ENCODE data around the gene LARGE2. TPM values are rescaled to one million over a fixed set of nuclear protein-coding genes. Genes with fewer than 3 reads are reported as not detected.

Gene LARGE2
- total and polyA plus RNA-seq, 3 experiments from 2014 or later, result 2.6 to 14.4 (median 3.2) TPM

DNA sequence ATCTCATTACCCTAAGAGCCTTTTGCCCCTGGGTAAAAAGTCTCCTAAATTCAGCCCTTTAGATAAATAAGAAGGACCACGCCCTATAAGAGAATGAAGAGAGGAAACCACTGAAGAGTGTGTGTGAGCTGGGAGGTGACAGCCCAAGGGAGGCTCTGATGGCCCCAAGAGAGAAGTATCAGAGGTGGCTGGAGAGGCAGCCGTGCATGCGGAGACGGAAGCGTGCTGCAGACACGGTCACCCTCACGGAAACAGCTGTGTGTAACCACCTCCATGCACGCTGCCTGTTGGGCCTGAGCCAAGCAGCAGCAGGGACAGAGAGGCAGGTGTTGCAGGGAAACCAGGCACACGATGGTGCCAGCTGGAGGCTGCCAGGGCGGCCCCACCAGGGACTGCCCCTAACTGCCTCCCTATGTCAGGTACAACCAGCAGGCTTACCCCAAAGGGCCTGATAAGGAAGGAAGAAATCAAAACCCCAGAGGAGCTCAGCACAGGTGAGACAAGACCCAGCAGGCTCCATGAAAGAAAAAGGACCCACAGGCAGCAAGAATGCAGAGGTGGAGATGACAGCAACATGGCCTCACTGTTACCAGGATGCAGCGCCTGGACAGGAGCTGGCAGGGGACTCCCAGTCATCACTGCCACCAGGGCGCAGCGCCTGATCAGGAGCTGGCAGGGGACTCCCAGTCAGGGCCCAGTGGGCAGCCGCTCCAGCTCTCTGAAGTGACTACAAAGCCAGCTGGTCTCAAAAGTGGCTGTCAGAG is 7.8 kb downstream of the LARGE2 start:
- H3K4me3 ChIP-seq (ENCODE audit: low read length), result no peak overlapping the region
- Mint-ChIP-seq H3K36me3 (peaks cover 0 to 38% (median 3%) of the 10 kb centered on the region in 3 donors), H3K27ac (peak overlapping the region; percentile 84 to 95 (median 92)), H3K4me1 (peaks cover 34 to 65% (median 36%) of the 10 kb centered on the region in 3 donors), H3K4me3 (peak overlapping the region; percentile 4 to 81 (median 75)), H3K27me3 (peaks cover 0 to 4% of the 10 kb centered on the region in 2 donors), H3K9me3 (no peaks in the 10 kb centered on the region)
- H3K4me1 ChIP-seq (ENCODE audit: insufficient read depth, low read length), result peaks cover 26% of the 10 kb centered on the region
- no peaks in the 10 kb centered on the region for H3K9me3 ChIP-seq (ENCODE audit: low read length)
- POLR2A ChIA-PET, result interaction anchor here (2.1 kb wide), 1 partner anchor 12 kb away, joined by 13 read pairs; the partner anchor contains the start of gene PEX16
- CTCF ChIA-PET, result interaction anchor here (0.6 to 1.9 kb wide), 3 partner anchors 12 to 309 kb away, joined by 3 to 7 read pairs (median 3); partner anchors contain the start of gene PEX16
- H3K36me3 ChIP-seq (ENCODE audit: insufficient read depth, low read length), result peaks cover 20% of the 10 kb centered on the region
- peak overlapping the region; percentile 14 for H3K27ac ChIP-seq (ENCODE audit: low read depth, low read length)
- no peaks in the 10 kb centered on the region for H3K27me3 ChIP-seq (ENCODE audit: insufficient read depth, low read length, poor library complexity, severe bottlenecking)
- peak in 4 of 5 donors; percentile 31 to 71 (median 46) for DNase-seq

DNA sequence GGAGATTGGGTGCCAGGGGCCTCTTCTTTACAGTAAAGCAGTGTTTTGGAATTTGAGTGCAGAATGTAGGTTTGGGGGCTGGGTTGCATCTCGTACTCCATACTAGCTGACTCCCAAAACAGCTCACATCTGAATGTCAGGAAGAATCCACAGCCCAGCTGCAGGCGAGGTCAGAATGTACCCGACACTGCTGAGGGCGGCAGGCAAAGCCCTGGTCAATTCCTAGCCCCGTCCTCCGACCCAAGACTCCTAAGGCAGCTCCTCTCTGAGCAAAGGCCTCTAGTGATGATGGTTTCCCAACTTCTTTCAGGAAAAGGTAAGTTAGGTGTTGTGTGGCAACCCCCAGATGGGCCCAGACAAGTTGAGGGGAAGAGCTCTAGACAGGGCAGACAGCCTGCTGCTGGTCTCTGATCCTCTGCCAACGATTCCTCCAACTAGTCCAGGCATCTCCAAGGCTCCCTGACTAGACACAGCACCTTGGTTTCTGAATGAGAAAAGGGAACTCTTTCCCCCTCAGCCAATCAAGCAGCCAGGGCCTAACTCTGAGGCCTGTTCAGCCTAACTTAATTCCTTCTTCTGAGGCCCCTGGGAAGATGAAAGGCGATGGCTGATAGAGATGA is 8.6 kb downstream of the LARGE2 start:
- Histone ChIP-seq H3K9me3 (ENCODE audit: low read length) (no peaks in the 10 kb centered on the region), H3K36me3 (ENCODE audit: insufficient read depth, low read length) (peaks cover 27% of the 10 kb centered on the region), H3K4me3 (ENCODE audit: low read length) (no peak overlapping the region), H3K4me1 (ENCODE audit: insufficient read depth, low read length) (peaks cover 26% of the 10 kb centered on the region), H3K27ac (ENCODE audit: low read depth, low read length) (peak overlapping the region; percentile 15), H3K27me3 (ENCODE audit: insufficient read depth, low read length, poor library complexity, severe bottlenecking) (no peaks in the 10 kb centered on the region)
- ChIA-PET POLR2A (interaction anchor here (2.1 kb wide), 1 partner anchor 13 kb away, joined by 13 read pairs; the partner anchor contains the start of gene PEX16), CTCF (interaction anchor here (1.9 kb wide), 1 partner anchor 13 kb away, joined by 7 read pairs; the partner anchor contains the start of gene PEX16)
- peak overlapping the region in 5 of 7 donors; percentile 13 to 76 (median 37) for H3K4me3 Mint-ChIP-seq
- peak overlapping the region; percentile 63 to 95 (median 86) for H3K27ac Mint-ChIP-seq
- no peaks in the 10 kb centered on the region for H3K9me3 Mint-ChIP-seq
- H3K27me3 Mint-ChIP-seq, result peaks cover 0 to 4% of the 10 kb centered on the region in 2 donors
- H3K36me3 Mint-ChIP-seq, result peaks cover 0 to 46% (median 3%) of the 10 kb centered on the region in 3 donors
- no peak for DNase-seq
- H3K4me1 Mint-ChIP-seq, result peaks cover 34 to 61% (median 36%) of the 10 kb centered on the region in 3 donors

DNA sequence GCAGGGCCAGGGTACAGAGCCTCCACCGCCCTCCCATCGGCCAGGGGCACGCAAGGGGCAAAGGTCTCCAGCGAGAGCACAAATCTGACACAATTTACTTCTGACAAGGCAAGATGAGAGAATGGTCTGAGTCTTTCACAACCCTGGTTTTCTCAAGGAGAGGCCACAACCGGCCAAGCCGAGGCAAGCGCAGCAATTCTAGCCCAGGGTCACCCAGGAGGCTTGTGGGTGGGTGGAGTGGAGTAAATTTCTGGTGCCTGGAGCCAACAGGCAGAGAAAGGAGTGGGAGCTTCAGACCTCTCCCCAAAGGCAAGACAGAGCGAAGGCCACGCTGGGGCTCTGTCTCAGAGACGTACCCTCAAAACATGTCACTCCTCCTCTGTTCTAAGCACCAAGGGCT is 9.3 kb downstream of the LARGE2 start:
- ChIA-PET CTCF (no interaction called here), POLR2A (no interaction called here)
- Histone ChIP-seq H3K4me3 (ENCODE audit: low read length) (no peak overlapping the region), H3K4me1 (ENCODE audit: insufficient read depth, low read length) (peaks cover 26% of the 10 kb centered on the region), H3K27ac (ENCODE audit: low read depth, low read length) (no peak overlapping the region), H3K9me3 (ENCODE audit: low read length) (no peaks in the 10 kb centered on the region), H3K36me3 (ENCODE audit: insufficient read depth, low read length) (peaks cover 27% of the 10 kb centered on the region), H3K27me3 (ENCODE audit: insufficient read depth, low read length, poor library complexity, severe bottlenecking) (no peaks in the 10 kb centered on the region)
- peak overlapping the region in 2 of 7 donors; percentile 21 to 44 for H3K4me3 Mint-ChIP-seq
- peaks cover 34 to 55% (median 36%) of the 10 kb centered on the region in 3 donors for H3K4me1 Mint-ChIP-seq
- H3K27ac Mint-ChIP-seq, result peak overlapping the region; percentile 46 to 95 (median 86)
- H3K9me3 Mint-ChIP-seq, result no peaks in the 10 kb centered on the region
- peaks cover 0 to 52% (median 7%) of the 10 kb centered on the region in 3 donors for H3K36me3 Mint-ChIP-seq
- no peak for DNase-seq
- peaks cover 0 to 4% of the 10 kb centered on the region in 2 donors for H3K27me3 Mint-ChIP-seq

DNA sequence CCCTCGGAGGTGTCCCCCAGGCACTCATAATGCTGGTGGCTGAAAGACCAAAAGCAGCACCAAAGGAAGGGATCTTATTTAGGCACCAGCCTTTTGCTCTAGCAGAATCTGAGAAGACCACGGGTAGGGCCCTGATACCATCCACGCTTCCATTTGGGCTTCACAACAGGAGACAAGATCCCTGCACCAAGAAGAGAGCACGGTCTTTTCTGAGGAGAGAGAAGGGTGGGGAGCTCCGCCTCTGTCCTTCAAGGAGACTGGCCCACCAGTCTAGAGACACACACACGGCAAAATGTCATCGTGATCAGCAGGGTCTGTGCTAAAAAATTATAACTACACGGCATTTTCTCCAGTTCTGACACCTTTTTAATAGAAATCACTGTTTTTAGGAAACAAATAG is 9.8 kb downstream of the LARGE2 start:
- Histone ChIP-seq H3K27me3 (ENCODE audit: insufficient read depth, low read length, poor library complexity, severe bottlenecking) (no peaks in the 10 kb centered on the region), H3K27ac (ENCODE audit: low read depth, low read length) (no peak overlapping the region), H3K4me1 (ENCODE audit: insufficient read depth, low read length) (peaks cover 26% of the 10 kb centered on the region), H3K4me3 (ENCODE audit: low read length) (no peak overlapping the region), H3K36me3 (ENCODE audit: insufficient read depth, low read length) (peaks cover 27% of the 10 kb centered on the region), H3K9me3 (ENCODE audit: low read length) (no peaks in the 10 kb centered on the region)
- peaks cover 31 to 50% (median 32%) of the 10 kb centered on the region in 3 donors for H3K4me1 Mint-ChIP-seq
- DNase-seq, result no peak
- peaks cover 0 to 56% (median 8%) of the 10 kb centered on the region in 3 donors for H3K36me3 Mint-ChIP-seq
- ChIA-PET CTCF (interaction anchor here (1.5 kb wide), 1 partner anchor 8 kb away, joined by 3 read pairs; no protein-coding TSS in a partner anchor), POLR2A (no interaction called here)
- peak overlapping the region in 6 of 8 donors; percentile 46 to 87 (median 76) for H3K27ac Mint-ChIP-seq
- H3K9me3 Mint-ChIP-seq, result no peaks in the 10 kb centered on the region
- peaks cover 0 to 4% of the 10 kb centered on the region in 2 donors for H3K27me3 Mint-ChIP-seq
- peak overlapping the region in 1 of 7 donors; percentile 44 for H3K4me3 Mint-ChIP-seq

DNA sequence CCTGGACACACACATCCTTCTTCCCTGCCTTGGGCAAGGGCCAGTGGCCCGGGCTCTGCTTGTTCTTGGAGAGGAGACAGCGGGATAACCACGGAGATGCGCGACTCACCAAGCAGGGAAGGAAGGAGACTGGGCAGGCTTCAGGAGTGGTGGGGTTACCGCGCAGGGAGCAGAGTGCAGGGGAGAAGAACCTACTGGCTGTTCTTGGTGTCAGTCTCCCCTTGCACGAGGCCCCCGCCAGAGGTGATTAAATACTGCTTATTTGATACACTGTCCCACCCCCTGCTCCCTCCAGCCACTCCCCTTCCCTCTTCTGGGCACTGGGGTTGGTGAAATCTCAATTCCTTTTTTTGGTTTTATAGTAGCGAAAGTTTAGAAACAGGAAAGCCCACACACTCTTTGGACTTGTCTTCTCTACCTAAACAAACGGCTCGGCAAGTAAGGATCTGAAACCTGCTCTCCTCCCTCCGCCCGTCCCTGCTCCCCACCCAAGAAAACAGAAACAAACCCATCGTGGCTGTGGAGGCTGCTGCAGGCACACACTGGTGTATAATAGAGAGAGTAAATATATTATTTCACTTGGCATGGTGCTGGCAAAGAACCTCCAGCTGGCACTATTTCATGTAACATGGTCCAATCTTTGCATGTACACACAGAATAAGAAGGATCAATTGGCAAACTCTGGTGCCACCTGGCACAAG is 10.8 kb downstream of the LARGE2 start:
- no peak overlapping the region for H3K4me3 Mint-ChIP-seq

DNA sequence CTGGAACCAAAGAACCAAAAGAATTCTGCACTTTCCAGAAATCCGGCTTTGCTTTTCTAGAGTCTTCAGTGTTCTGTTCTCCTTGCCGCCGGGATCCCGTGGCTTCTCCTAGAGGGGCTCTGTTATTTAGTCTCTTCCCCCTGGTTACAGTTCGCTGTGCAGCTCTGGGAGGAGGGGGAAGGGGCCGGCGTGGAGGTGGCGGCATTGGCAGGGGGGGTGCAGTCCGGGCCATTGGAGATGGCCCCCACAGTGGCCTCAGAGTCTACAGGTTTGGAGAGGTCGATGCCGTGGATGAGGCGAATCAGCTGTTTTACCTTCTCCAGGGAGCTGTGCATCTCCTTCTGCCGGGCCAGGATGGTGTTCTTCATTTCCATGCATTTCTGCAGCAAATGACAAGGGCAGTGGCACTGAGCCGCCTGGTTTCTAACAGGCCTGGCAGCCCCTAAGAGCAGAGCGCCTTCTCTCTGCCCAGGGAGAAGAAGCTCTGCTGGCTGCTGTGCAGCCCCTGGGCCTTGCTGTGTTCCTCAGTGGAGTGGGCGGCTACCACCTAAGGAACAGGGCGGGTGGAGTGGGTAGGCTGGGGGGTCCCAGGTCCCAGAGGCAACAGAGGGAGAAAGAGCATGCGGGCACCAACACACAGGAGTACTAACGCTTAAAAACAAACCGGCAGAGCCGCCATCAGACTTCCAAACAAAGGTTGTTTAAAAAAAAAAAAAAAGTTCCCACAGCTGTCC is 11.6 kb downstream of the LARGE2 start:
- H3K27ac ChIP-seq (ENCODE audit: low read depth, low read length), result no peak overlapping the region
- peaks cover 36% of the 10 kb centered on the region for H3K36me3 ChIP-seq (ENCODE audit: insufficient read depth, low read length)
- ChIA-PET CTCF (interaction anchor here (1.5 to 2.6 kb wide), 2 partner anchors 10 to 31 kb away, joined by 3 to 9 read pairs; no protein-coding TSS in a partner anchor), POLR2A (no interaction called here)
- H3K27me3 ChIP-seq (ENCODE audit: insufficient read depth, low read length, poor library complexity, severe bottlenecking), result no peaks in the 10 kb centered on the region
- H3K27ac Mint-ChIP-seq, result peak overlapping the region in 2 of 8 donors; percentile 27
- H3K27me3 Mint-ChIP-seq, result peaks cover 0 to 4% of the 10 kb centered on the region in 2 donors
- DNase-seq, result no peak
- H3K36me3 Mint-ChIP-seq, result peaks cover 0 to 67% (median 10%) of the 10 kb centered on the region in 3 donors
- H3K4me3 ChIP-seq (ENCODE audit: low read length), result no peak overlapping the region
- no peaks in the 10 kb centered on the region for H3K9me3 ChIP-seq (ENCODE audit: low read length)
- H3K4me1 Mint-ChIP-seq, result peaks cover 24 to 33% (median 27%) of the 10 kb centered on the region in 3 donors
- no peak overlapping the region for H3K4me3 Mint-ChIP-seq
- peaks cover 26% of the 10 kb centered on the region for H3K4me1 ChIP-seq (ENCODE audit: insufficient read depth, low read length)
- no peaks in the 10 kb centered on the region for H3K9me3 Mint-ChIP-seq

More for the DNA sequence above, 10.8 kb downstream of the LARGE2 start:
- ChIA-PET POLR2A (no interaction called here), CTCF (interaction anchor here (1.5 to 2.6 kb wide), 2 partner anchors 9 to 31 kb away, joined by 3 to 9 read pairs; no protein-coding TSS in a partner anchor)
- Histone ChIP-seq H3K9me3 (ENCODE audit: low read length) (no peaks in the 10 kb centered on the region), H3K4me1 (ENCODE audit: insufficient read depth, low read length) (peaks cover 26% of the 10 kb centered on the region), H3K27ac (ENCODE audit: low read depth, low read length) (no peak overlapping the region), H3K27me3 (ENCODE audit: insufficient read depth, low read length, poor library complexity, severe bottlenecking) (no peaks in the 10 kb centered on the region), H3K4me3 (ENCODE audit: low read length) (no peak overlapping the region), H3K36me3 (ENCODE audit: insufficient read depth, low read length) (peaks cover 35% of the 10 kb centered on the region)
- Mint-ChIP-seq H3K27ac (peak overlapping the region in 4 of 8 donors; percentile 6 to 84 (median 46)), H3K9me3 (no peaks in the 10 kb centered on the region), H3K36me3 (peaks cover 0 to 64% (median 10%) of the 10 kb centered on the region in 3 donors), H3K4me1 (peaks cover 24 to 40% (median 27%) of the 10 kb centered on the region in 3 donors), H3K27me3 (peaks cover 0 to 4% of the 10 kb centered on the region in 2 donors)
- DNase-seq, result no peak

All from CD8-positive, alpha-beta memory T cell (primary cell).